Hair follicular keratinocyte (primary cell): ENCODE results near the gene CEPT1. TPM values are rescaled to one million over a fixed set of nuclear protein-coding genes. Genes with fewer than 3 reads are reported as not detected.

Experiments
- total RNA-seq: library from RNA; depleted of rRNA; stranded (reverse); fragments of >200 nt; gene quantifications from 2 replicates; pipeline ENCODE4 v1.2.3, GENCODE V29; 2015

CEPT1 gene
- total RNA-seq, result 30.9 and 37.5 TPM in 2 replicates

DNA sequence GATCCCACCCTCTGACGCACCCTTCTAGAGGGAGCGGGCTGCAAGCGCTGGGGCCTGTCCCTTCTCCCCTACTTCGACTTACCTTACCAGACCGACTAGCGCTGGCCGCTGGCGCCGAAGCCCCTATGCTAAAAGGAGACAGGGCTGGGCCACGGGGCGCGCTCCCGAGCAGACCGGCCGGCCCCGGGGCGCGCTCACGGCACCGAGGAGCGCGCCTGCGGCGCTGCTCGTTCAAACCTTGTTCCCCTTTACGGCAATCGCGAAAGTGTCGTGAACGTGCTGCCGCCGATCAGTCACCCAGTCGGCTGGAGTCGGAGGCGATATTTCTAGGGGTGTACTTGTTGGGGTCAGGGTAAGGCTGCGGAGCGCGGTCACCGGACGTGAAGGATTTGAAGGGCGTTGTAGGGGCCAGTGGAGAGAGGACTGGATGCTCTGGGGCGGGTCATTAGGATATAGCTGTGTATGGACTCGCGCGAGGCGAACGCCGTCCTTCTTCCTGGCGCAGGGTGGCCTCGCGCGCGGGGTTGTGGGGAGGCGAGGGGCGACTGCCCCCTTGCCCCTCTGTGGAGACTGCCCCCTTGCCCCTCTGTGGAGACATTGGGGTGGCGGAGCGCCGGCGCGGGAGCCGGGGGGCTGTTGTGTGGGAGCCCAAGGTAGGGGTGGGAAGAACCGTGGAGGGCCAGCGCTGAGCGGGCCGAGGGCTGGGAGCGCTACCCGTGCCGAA, at the start of gene CEPT1, which contains the start of gene DRAM2:
Gene CEPT1 (plus strand): TSS at position 268 of the 724 bp plus-strand sequence. CDS start 7,492 bp downstream, outside the sequence.
Gene DRAM2 (minus strand): TSS at position 138 of the 724 bp plus-strand sequence. CDS start 8,539 bp downstream, outside the sequence.

DNA sequence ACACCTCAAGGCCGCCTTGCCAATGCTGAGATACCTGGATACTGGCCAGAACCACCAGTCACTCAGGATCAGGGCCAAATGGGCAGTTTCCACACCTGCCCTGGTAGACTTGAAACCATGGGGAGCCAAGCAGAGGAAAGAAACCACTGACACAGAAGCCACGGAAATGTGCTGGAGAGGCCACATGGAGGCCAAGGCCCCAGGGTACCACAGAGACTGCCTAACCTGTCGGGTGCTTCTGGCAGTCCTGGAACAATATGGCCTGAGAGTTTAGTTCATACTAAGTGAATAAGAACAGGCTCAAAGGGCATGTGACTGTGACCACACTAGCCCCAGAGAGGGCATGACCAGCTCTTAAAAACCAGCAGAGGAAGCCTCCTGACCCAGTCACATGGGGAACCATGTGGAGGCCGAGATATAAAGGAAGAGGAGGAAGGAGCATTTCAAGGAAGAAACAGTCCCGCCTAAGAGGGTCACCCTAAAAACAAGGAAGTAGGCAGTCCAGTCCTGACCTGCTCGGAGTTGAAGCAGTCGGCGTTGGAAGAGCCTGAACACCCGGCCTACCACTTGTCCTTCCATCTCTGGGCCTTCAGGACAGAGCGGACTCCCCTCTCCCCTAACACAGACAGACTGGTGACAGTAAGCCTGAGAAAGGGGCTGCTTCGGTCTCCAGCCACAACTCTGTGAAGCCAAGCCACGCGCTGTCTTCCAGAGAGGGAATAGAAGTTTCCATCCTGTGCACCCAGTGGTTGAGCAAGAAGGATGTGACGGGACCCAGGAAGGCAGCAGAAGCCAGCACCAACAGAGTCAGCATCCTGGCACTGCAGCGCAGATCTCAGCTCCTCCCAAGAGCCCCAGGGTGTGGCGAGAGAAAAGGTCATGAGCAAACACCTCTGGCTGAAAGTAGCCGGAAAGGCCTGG, 60.1 kb downstream of the CEPT1 start, which contains the start of gene DENND2D:
Gene DENND2D (minus strand): TSS at position 766 of the 921 bp plus-strand sequence. CDS start 187 bp downstream, at position 579.

DNA sequence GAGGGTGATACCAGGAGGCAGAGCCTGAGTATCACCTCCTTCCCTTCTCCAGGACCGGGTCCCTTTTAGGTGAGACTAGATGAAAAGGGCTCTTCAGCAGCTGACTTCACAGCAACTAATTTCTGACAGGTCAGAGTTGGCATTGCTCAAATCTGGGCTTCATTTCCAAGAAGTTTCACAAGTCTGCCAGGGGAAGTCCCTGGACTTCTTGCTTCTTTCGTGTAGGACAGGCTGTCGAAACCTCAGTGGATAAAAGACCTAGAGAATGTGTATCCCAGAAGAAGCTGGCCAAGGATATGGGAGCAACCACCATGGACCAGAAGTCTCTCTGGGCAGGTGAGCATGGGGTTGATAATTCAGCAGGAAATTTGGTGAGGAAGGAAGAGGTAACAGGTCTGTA, 87.4 kb downstream of the CEPT1 start, which contains the start of gene CHI3L2:
Gene CHI3L2 (plus strand): TSS at position 280 of the 400 bp plus-strand sequence. CDS start 17 bp downstream, at position 297.

Other genes with a start within 250 kb of the CEPT1 start
- gene LRIF1, start 176.3 kb upstream of the CEPT1 start, total RNA-seq, result 11.2 and 18.7 TPM in 2 replicates
- gene DRAM2, start 130 bp upstream of the CEPT1 start, total RNA-seq, result 42.0 and 72.0 TPM in 2 replicates
- gene DENND2D, start 60.4 kb downstream of the CEPT1 start, total RNA-seq, result 22.6 and 22.7 TPM in 2 replicates
- gene CHI3L2, start 87.5 kb downstream of the CEPT1 start, total RNA-seq, result not detected in 2 replicates
- not detected in 2 replicates for gene CHIA, start 150.6 kb downstream of the CEPT1 start, total RNA-seq